IMR-90 (cell line): ENCODE results near the gene GPC4. TPM values are rescaled to one million over a fixed set of nuclear protein-coding genes. Genes with fewer than 3 reads are reported as not detected.

Experiments
- ATAC-seq: fragments of 200-7000 bp; cut with Tn5 transposase; 2 replicates; pipeline ENCODE4 v1.9.1; 2020; ENCODE audit warnings: low read depth, mild to moderate bottlenecking, moderate library complexity
- BruUV-seq: library from RNA; stranded (reverse); fragments of 400-500 nt; replicated peaks from 2 replicates; lab custom pipeline; 2021; lab: Mats Ljungman, UMichigan
- CTCF ChIA-PET: fragments of 300-600 bp; formaldehyde crosslinking; extraction: SDS; loops from one replicate; lab custom pipeline; 2021; ENCODE audit warnings: antibody characterized with exemption; lab: Yijun Ruan, JAX
- POLR2A ChIA-PET: fragments of 300-600 bp; sonication (Branson Sonifier 250); formaldehyde crosslinking; loops from one replicate; lab custom pipeline; 2022; ENCODE audit warnings: antibody characterized with exemption; ENCODE audit not compliant: unreplicated experiment; lab: Charles Lee
- DNase-seq: peaks from one replicate; pipeline ENCODE4 v3.0.0; 2013
- H2AFZ ChIP-seq: replicated peaks from 2 replicates; pipeline ENCODE3; 2013; ENCODE audit warnings: low read length, mild to moderate bottlenecking; ENCODE audit not compliant: poor library complexity
- H2AK5ac ChIP-seq: 2 replicates; pipeline ENCODE4 v1.6.1; 2013; ENCODE audit warnings: low read depth, low read length, inconsistent platforms
- H2AK9ac ChIP-seq: replicated peaks from 2 replicates; pipeline ENCODE3; 2013; ENCODE audit warnings: mild to moderate bottlenecking, low read depth, low read length, moderate library complexity; ENCODE audit not compliant: poor library complexity
- H2BK120ac ChIP-seq: 2 replicates; pipeline ENCODE4 v1.6.1; 2013; ENCODE audit warnings: low read depth, low read length, inconsistent platforms
- H2BK15ac ChIP-seq: 3 replicates; pipeline ENCODE4 v1.6.1; 2013; ENCODE audit warnings: low read depth, low read length, inconsistent platforms
- H2BK20ac ChIP-seq: 2 replicates; pipeline ENCODE4 v1.6.1; 2013; ENCODE audit warnings: low read depth, mild to moderate bottlenecking, inconsistent platforms, low read length, moderate library complexity
- H2BK5ac ChIP-seq: 2 replicates; pipeline ENCODE4 v1.6.1; 2013; ENCODE audit warnings: mild to moderate bottlenecking, low read depth, low read length, inconsistent platforms; ENCODE audit not compliant: poor library complexity, severe bottlenecking
- H3K14ac ChIP-seq: replicated peaks from 2 replicates; pipeline ENCODE4 v1.6.1; 2013; ENCODE audit warnings: low read depth, low read length, inconsistent platforms
- H3K18ac ChIP-seq: 2 replicates; pipeline ENCODE4 v1.6.1; 2013; ENCODE audit warnings: low read depth, low read length, control low read depth
- H3K23ac ChIP-seq: 2 replicates; pipeline ENCODE4 v1.6.1; 2013; ENCODE audit warnings: low read depth, low read length, inconsistent platforms
- H3K27ac ChIP-seq: 2 replicates; pipeline ENCODE4 v1.5.1; 2013; ENCODE audit warnings: mild to moderate bottlenecking, control low read depth, low read length; ENCODE audit not compliant: insufficient read depth
- H3K27me3 ChIP-seq: 2 replicates; pipeline ENCODE4 v1.6.1; 2013; ENCODE audit warnings: low read length; ENCODE audit not compliant: control insufficient read depth, insufficient read depth
- H3K36me3 ChIP-seq: 2 replicates; pipeline ENCODE4 v1.6.1; 2013; ENCODE audit warnings: low read length, mixed read lengths; ENCODE audit not compliant: control insufficient read depth, insufficient read depth
- H3K4ac ChIP-seq: 2 replicates; pipeline ENCODE4 v1.6.1; 2013; ENCODE audit warnings: low read depth, low read length, inconsistent platforms
- H3K4me1 ChIP-seq: 2 replicates; pipeline ENCODE4 v1.6.1; 2013; ENCODE audit warnings: low read length, mixed read lengths; ENCODE audit not compliant: control insufficient read depth, insufficient read depth
- H3K4me2 ChIP-seq: 2 replicates; pipeline ENCODE4 v1.6.1; 2013; ENCODE audit warnings: low read depth, mild to moderate bottlenecking, control low read depth, low read length, moderate library complexity
- H3K4me3 ChIP-seq: 2 replicates; pipeline ENCODE4 v1.5.1; 2013; ENCODE audit warnings: low read depth, mild to moderate bottlenecking, control low read depth, low read length, moderate library complexity; ENCODE audit not compliant: insufficient read depth
- H3K56ac ChIP-seq: 2 replicates; pipeline ENCODE4 v1.6.1; 2013; ENCODE audit warnings: low read length, inconsistent platforms; ENCODE audit not compliant: insufficient read depth; ENCODE audit errors: extremely low read depth
- H3K79me1 ChIP-seq, 2 experiments: 2 replicates each; pipeline ENCODE4 v1.6.1; 2013; ENCODE audit warnings: low read length in 2 of 2, inconsistent platforms in 1 of 2, low read depth in 1 of 2
- H3K9ac ChIP-seq: 2 replicates; pipeline ENCODE4 v1.6.1; 2013; ENCODE audit warnings: low read depth, low read length, control low read depth
- H3K9me1 ChIP-seq: 2 replicates; pipeline ENCODE4 v1.6.1; 2013; ENCODE audit warnings: low read length, inconsistent platforms; ENCODE audit not compliant: insufficient read depth
- H3K9me3 ChIP-seq: 2 replicates; pipeline ENCODE4 v1.6.1; 2013; ENCODE audit warnings: low read length; ENCODE audit not compliant: control insufficient read depth, insufficient read depth
- H4K20me1 ChIP-seq: 2 replicates; pipeline ENCODE4 v1.6.1; 2013; ENCODE audit warnings: low read length, inconsistent platforms; ENCODE audit not compliant: insufficient read depth
- H4K5ac ChIP-seq: 2 replicates; pipeline ENCODE4 v1.6.1; 2013; ENCODE audit warnings: mild to moderate bottlenecking, low read depth, low read length, control low read depth
- H4K8ac ChIP-seq, 2 experiments: 2 replicates each; pipeline ENCODE4 v1.6.1; 2013; ENCODE audit warnings: low read depth in 2 of 2, low read length in 2 of 2, control low read depth in 1 of 2, inconsistent platforms in 1 of 2
- H4K91ac ChIP-seq: 2 replicates; pipeline ENCODE4 v1.6.1; 2013; ENCODE audit warnings: low read depth, low read length, inconsistent platforms; ENCODE audit not compliant: insufficient read depth
- BHLHE40 ChIP-seq: fragments of 150-350 bp; IDR thresholded peaks from 2 replicates; pipeline ENCODE4 v1.6.1; 2016; ENCODE audit warnings: mild to moderate bottlenecking, low read depth, low read length
- CEBPB ChIP-seq: IDR thresholded peaks from 2 replicates; pipeline ENCODE4 v1.6.1; 2012; ENCODE audit warnings: low read depth, low read length, improper control_type of control experiment
- CHD1 ChIP-seq: IDR thresholded peaks from 2 replicates; pipeline ENCODE4 v1.6.1; 2012; ENCODE audit warnings: low read depth, low read length, improper control_type of control experiment
- FOS ChIP-seq: fragments of 150-350 bp; IDR thresholded peaks from 2 replicates; pipeline ENCODE4 v1.6.1; 2016; ENCODE audit warnings: low read depth, low read length
- MAFK ChIP-seq: IDR thresholded peaks from 2 replicates; pipeline ENCODE4 v1.6.1; 2012; ENCODE audit warnings: low read depth, low read length, improper control_type of control experiment
- MAZ ChIP-seq: IDR thresholded peaks from 2 replicates; pipeline ENCODE4 v1.6.1; 2012; ENCODE audit warnings: low read depth, mild to moderate bottlenecking, low read length, improper control_type of control experiment, moderate library complexity, borderline replicate concordance
- MXI1 ChIP-seq: IDR thresholded peaks from 2 replicates; pipeline ENCODE4 v1.6.1; 2012; ENCODE audit warnings: low read depth, mild to moderate bottlenecking, low read length, moderate library complexity, borderline replicate concordance
- NFE2L2 ChIP-seq: fragments of 150-350 bp; IDR thresholded peaks from 2 replicates; pipeline ENCODE4 v1.6.1; 2016; ENCODE audit warnings: low read depth, mild to moderate bottlenecking, low read length
- POLR2A ChIP-seq: IDR thresholded peaks from 2 replicates; pipeline ENCODE4 v1.6.1; 2012; ENCODE audit warnings: mild to moderate bottlenecking, low read depth, low read length
- RAD21 ChIP-seq: IDR thresholded peaks from 2 replicates; pipeline ENCODE4 v1.6.1; 2012; ENCODE audit warnings: low read length, improper control_type of control experiment
- RCOR1 ChIP-seq: IDR thresholded peaks from 2 replicates; pipeline ENCODE4 v1.6.1; 2012; ENCODE audit warnings: mild to moderate bottlenecking, low read length, improper control_type of control experiment; ENCODE audit not compliant: insufficient replicate concordance
- RFX5 ChIP-seq: IDR thresholded peaks from 2 replicates; pipeline ENCODE4 v1.8.0; 2012; ENCODE audit warnings: low read depth, mild to moderate bottlenecking, low read length, moderate library complexity
- SMC3 ChIP-seq: fragments of 150-350 bp; IDR thresholded peaks from 2 replicates; pipeline ENCODE4 v1.6.1; 2016; ENCODE audit warnings: low read depth, mild to moderate bottlenecking, antibody characterized with exemption, low read length, moderate library complexity
- WGBS, 2 experiments: methylation state at CpG; one replicate each; pipeline versions ENCODE4 v1.1.5 to v1.1.7; 2013; ENCODE audit warnings: missing lambda C conversion rate in 2 of 2; ENCODE audit not compliant: insufficient read length in 1 of 2; ENCODE audit errors: extremely low coverage in 2 of 2; 5-methylcytosine and 5-hydroxymethylcytosine counted together
- dilution Hi-C: fragments of 300-500 bp; cut with HindIII; formaldehyde crosslinking; loops from one replicate; pipeline ENCODE4 v1.14.3; 2018; ENCODE audit warnings: low sequenced_read_pairs; ENCODE audit not compliant: unreplicated experiment
- in situ Hi-C: fragments of 300-500 bp; cut with MboI; formaldehyde crosslinking; loops from 3 replicates; pipeline ENCODE4 v1.14.3; 2019; ENCODE audit warnings: low sequenced_read_pairs, inconsistent platforms, mixed read lengths
- intact Hi-C: fragments of 100-400 bp; cut with micrococcal nuclease; formaldehyde crosslinking; loops from 2 replicates; pipeline ENCODE4 v1.10.0; 2022
- polyA plus RNA-seq, 3 experiments: library from polyadenylated mRNA; depleted of rRNA; stranded (reverse); fragments of >200 nt; gene quantifications; 2 replicates each; pipeline ENCODE4 v1.2.3, GENCODE V29; 2012; ENCODE audit warnings: low replicate concordance in 1 of 3
- total RNA-seq: library from RNA; depleted of rRNA; stranded (reverse); fragments of >200 nt; gene quantifications from 2 replicates; pipeline ENCODE4 v1.2.3, GENCODE V29; 2012
- TF ChIP-seq, protein P1 (sequence below): fragments of 150-350 bp; IDR thresholded peaks from 2 replicates; pipeline ENCODE4 v1.6.1; 2017; ENCODE audit warnings: mild to moderate bottlenecking, antibody characterized with exemption, low read length, low read depth
- TF ChIP-seq, protein P2 (sequence below): fragments of 150-350 bp; IDR thresholded peaks from 2 replicates; pipeline ENCODE4 v1.6.1; 2016; ENCODE audit warnings: low read depth, mild to moderate bottlenecking, low read length, moderate library complexity, borderline replicate concordance
- TF ChIP-seq, protein P3 (sequence below): conservative IDR thresholded peaks from 2 replicates; pipeline ENCODE4 v1.5.1; 2012; ENCODE audit warnings: mild to moderate bottlenecking, low read depth, low read length, improper control_type of control experiment

The GPC4 gene
- total and polyA plus RNA-seq, 2 of the 4 experiments (the other 2 are of a cell fraction) = 0.54 to 1.6 TPM

DNA sequence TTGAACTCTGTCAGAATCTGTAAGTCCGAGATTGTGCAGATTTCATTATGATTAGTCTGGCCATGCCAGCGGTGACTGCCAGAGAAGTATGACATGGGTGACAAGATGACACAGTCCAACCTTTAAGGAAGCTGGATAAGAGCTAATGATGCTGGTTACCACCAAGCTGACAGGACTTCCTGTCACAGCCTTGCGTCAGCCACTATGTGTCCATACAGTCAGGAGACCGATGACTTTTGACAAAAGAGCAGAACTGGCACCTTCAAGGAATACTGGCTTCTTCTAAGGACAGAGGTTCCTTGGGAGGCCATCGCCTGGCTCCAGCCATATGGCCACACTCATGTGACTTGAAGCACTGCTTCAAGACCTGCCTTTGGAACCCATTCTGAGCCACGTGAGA lies 129.9 kb downstream of the GPC4 start:
- no peak overlapping the region for H3K23ac ChIP-seq
- no peak overlapping the region for H3K9ac ChIP-seq
- POLR2A ChIA-PET = no interaction called here

More for the DNA sequence above, 129.9 kb downstream of the GPC4 start:
- TF ChIP-seq CHD1 (no peak), NFE2L2 (no peak), RAD21 (no peak), FOS (no peak), CEBPB (no peak), RFX5 (no peak), BHLHE40 (no peak), MAZ (no peak), MAFK (no peak), MXI1 (no peak), RCOR1 (no peak), SMC3 (no peak), POLR2A (no peak)
- TF ChIP-seq, protein P1, sequence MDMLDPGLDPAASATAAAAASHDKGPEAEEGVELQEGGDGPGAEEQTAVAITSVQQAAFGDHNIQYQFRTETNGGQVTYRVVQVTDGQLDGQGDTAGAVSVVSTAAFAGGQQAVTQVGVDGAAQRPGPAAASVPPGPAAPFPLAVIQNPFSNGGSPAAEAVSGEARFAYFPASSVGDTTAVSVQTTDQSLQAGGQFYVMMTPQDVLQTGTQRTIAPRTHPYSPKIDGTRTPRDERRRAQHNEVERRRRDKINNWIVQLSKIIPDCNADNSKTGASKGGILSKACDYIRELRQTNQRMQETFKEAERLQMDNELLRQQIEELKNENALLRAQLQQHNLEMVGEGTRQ = no peak
- TF ChIP-seq, protein P2, sequence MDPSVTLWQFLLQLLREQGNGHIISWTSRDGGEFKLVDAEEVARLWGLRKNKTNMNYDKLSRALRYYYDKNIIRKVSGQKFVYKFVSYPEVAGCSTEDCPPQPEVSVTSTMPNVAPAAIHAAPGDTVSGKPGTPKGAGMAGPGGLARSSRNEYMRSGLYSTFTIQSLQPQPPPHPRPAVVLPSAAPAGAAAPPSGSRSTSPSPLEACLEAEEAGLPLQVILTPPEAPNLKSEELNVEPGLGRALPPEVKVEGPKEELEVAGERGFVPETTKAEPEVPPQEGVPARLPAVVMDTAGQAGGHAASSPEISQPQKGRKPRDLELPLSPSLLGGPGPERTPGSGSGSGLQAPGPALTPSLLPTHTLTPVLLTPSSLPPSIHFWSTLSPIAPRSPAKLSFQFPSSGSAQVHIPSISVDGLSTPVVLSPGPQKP = no peak
- TF ChIP-seq, protein P3, sequence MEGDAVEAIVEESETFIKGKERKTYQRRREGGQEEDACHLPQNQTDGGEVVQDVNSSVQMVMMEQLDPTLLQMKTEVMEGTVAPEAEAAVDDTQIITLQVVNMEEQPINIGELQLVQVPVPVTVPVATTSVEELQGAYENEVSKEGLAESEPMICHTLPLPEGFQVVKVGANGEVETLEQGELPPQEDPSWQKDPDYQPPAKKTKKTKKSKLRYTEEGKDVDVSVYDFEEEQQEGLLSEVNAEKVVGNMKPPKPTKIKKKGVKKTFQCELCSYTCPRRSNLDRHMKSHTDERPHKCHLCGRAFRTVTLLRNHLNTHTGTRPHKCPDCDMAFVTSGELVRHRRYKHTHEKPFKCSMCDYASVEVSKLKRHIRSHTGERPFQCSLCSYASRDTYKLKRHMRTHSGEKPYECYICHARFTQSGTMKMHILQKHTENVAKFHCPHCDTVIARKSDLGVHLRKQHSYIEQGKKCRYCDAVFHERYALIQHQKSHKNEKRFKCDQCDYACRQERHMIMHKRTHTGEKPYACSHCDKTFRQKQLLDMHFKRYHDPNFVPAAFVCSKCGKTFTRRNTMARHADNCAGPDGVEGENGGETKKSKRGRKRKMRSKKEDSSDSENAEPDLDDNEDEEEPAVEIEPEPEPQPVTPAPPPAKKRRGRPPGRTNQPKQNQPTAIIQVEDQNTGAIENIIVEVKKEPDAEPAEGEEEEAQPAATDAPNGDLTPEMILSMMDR = no peak
- H3K9me1 ChIP-seq = no peaks in the 10 kb centered on the region
- no peaks in the 10 kb centered on the region for H3K79me1 ChIP-seq
- no peak overlapping the region for H2AK9ac ChIP-seq
- H3K4ac ChIP-seq = no peak overlapping the region
- no TSS peak for BruUV-seq
- no peak overlapping the region for H4K8ac ChIP-seq
- H3K4me1 ChIP-seq = no peaks in the 10 kb centered on the region
- no peak overlapping the region for H2BK120ac ChIP-seq
- no peak overlapping the region for H3K4me3 ChIP-seq
- dilution Hi-C loops = no loop called here
- H3K56ac ChIP-seq = no peak overlapping the region
- no peak overlapping the region for H4K91ac ChIP-seq
- H4K5ac ChIP-seq = no peak overlapping the region
- ATAC-seq = no peak
- DNase-seq = no peak
- H2AFZ ChIP-seq = no peak overlapping the region
- H3K4me2 ChIP-seq = no peak overlapping the region
- no peak overlapping the region for H3K18ac ChIP-seq
- H3K27me3 ChIP-seq = no peaks in the 10 kb centered on the region
- intact Hi-C loops = no loop called here
- H2BK15ac ChIP-seq = no peak overlapping the region
- no peaks in the 10 kb centered on the region for H3K36me3 ChIP-seq
- H3K9me3 ChIP-seq = peaks cover 2% of the 10 kb centered on the region; the same call in 1 of the 2 replicates
- no peak overlapping the region for H2AK5ac ChIP-seq
- no peak overlapping the region for H3K14ac ChIP-seq
- CTCF ChIA-PET = no interaction called here
- H3K27ac ChIP-seq = no peak overlapping the region
- no peak overlapping the region for H2BK5ac ChIP-seq
- WGBS, 2 experiments = 82% methylated on average over 2 of the region's 6 CpGs; no CpG with 5 or more reads in 1 of the 2 experiments
- no peaks in the 10 kb centered on the region for H4K20me1 ChIP-seq
- no peak overlapping the region for H2BK20ac ChIP-seq
- in situ Hi-C loops = no loop called here
